Bronchial epithelial cell (primary cell): ENCODE measurements around the gene NPEPL1. TPM values are rescaled to one million over a fixed set of nuclear protein-coding genes. Genes with fewer than 3 reads are reported as not detected.

Source experiments
- DNase-seq: peaks from one replicate; pipeline ENCODE4 v3.0.0-alpha.2; 2010; ENCODE audit warnings: low read depth
- FAIRE-seq: peaks from 2 replicates; lab custom pipeline; 2011; peaks lifted over from hg19 to GRCh38; lab: Jason Lieb, UNC
- H3K27me3 ChIP-seq: 2 replicates; pipeline ENCODE4 v1.5.1; 2011; ENCODE audit warnings: low read length; ENCODE audit not compliant: control insufficient read depth, insufficient read depth
- H3K36me3 ChIP-seq: 2 replicates; pipeline ENCODE4 v1.5.1; 2011; ENCODE audit warnings: low read length; ENCODE audit not compliant: control insufficient read depth, insufficient read depth
- H3K4me3 ChIP-seq: 2 replicates; pipeline ENCODE4 v1.5.1; 2011; ENCODE audit warnings: mild to moderate bottlenecking, low read depth, low read length, control low read depth
- CTCF ChIP-seq: IDR thresholded peaks from 2 replicates; pipeline ENCODE4 v1.5.1; 2011; ENCODE audit warnings: mild to moderate bottlenecking, moderate library complexity, low read length, control low read depth, inconsistent platforms; ENCODE audit not compliant: insufficient read depth, severe bottlenecking
- total RNA-seq: library from RNA; depleted of rRNA; stranded (reverse); fragments of >200 nt; gene quantifications from 2 replicates; pipeline ENCODE4 v1.2.1, GENCODE V29; 2014

Gene NPEPL1
- total RNA-seq, 1 donor from 2014 or later: 23.7 TPM

DNA sequence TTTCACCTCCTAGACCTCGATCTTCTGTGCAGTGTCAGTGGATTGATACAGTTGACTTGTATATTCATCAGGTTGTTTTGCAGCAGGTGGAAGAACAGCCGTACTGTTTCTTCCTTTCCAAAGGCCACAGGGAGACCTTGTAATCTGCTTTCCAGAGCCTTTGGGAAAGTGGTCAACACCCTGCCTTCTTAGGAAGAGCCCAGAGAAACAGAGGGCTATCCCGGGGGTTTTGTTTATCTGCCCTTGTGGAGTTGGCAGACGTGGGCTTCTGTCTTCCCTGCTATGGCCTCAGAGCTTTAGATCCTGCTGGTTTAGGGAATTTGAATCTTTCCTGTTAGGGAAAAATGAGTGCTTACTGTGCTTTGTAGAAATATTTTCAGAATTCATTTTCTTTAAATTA, 21.9 kb upstream of the NPEPL1 start:
- no peak for FAIRE-seq
- TF ChIP-seq CTCF: no peak
- DNase-seq: no peak
- no peak overlapping the region for H3K4me3 ChIP-seq
- H3K36me3 ChIP-seq: peaks cover 19% of the 10 kb centered on the region
- no peaks in the 10 kb centered on the region for H3K27me3 ChIP-seq

- no peak for DNase-seq
- no peak for FAIRE-seq
- no peak for TF ChIP-seq CTCF
- no peaks in the 10 kb centered on the region for H3K27me3 ChIP-seq
- H3K36me3 ChIP-seq: peaks cover 21% of the 10 kb centered on the region
- H3K4me3 ChIP-seq: no peak overlapping the region
These were observed 19.5 kb upstream of the NPEPL1 start for GRCh38 chr20:58673119-58673518.

- DNase-seq (no peak), FAIRE-seq (no peak)
- Histone ChIP-seq H3K4me3 (no peak overlapping the region), H3K27me3 (no peaks in the 10 kb centered on the region), H3K36me3 (peaks cover 22% of the 10 kb centered on the region)
- TF ChIP-seq CTCF: no peak
These were observed 17.4 kb upstream of the NPEPL1 start for GRCh38 chr20:58675146-58675584.

DNA sequence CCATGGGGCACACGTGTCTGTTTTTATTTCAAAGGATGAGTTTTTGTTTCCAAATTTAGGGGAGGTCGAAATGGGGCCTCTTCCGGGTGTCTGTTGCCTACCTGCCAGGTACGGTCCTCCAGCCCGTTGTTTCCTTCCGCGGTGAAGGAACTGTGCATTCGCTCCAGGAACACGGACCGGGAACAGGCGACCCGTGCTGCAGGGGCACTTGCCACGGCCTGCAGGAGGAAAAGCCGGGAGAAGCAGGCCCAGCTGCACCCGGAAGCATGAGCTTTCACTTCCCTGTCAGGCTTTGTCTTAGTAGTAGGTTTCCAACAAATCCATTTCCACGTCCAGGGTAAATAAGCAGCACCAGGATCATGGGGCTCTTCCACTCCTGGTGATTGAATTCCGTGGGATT, 17.0 kb upstream of the NPEPL1 start:
- no peaks in the 10 kb centered on the region for H3K27me3 ChIP-seq
- no peak overlapping the region for H3K4me3 ChIP-seq
- peaks cover 19% of the 10 kb centered on the region for H3K36me3 ChIP-seq
- FAIRE-seq (no peak), DNase-seq (no peak)
- TF ChIP-seq CTCF: no peak

- peaks cover 17% of the 10 kb centered on the region for H3K36me3 ChIP-seq
- no peaks in the 10 kb centered on the region for H3K27me3 ChIP-seq
- DNase-seq (no peak), FAIRE-seq (no peak)
- no peak for TF ChIP-seq CTCF
- H3K4me3 ChIP-seq: no peak overlapping the region
These were observed 16.4 kb upstream of the NPEPL1 start for GRCh38 chr20:58676161-58676560.

DNA sequence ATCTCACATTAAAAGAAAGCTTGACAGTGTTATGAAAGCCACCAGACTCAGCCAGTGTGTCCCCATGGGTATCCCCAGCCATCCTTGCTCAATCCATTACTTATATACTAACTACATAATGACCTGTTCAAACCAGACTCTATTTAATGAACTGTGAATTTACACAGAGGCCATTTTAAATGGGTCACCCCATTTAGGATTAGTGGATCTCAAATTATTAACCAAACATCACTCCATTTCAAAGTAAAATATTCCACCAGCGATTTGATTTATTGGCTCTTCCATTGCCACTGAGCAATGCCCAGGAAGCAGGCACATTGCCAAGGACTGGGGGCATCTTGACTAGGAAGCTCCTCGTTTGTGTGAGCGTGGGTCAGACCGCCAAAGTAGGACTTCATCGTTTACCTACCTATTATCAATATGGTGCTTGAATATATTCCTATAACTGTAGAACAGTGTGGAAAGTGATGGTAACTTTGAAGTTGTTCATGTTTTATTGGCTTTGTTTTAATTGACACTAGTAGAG, 15.5 kb upstream of the NPEPL1 start:
- no peak for TF ChIP-seq CTCF
- FAIRE-seq (no peak), DNase-seq (no peak)
- peaks cover 17% of the 10 kb centered on the region for H3K36me3 ChIP-seq
- no peak overlapping the region for H3K4me3 ChIP-seq
- H3K27me3 ChIP-seq: no peaks in the 10 kb centered on the region
